Measurements from ENCODE around the gene NCR3LG1. TPM values are rescaled to one million over a fixed set of nuclear protein-coding genes. Genes with fewer than 3 reads are reported as not detected.

The NCR3LG1 gene
- total RNA-seq, 1 experiment from 2014 or later: 1.4 TPM

GRCh38 chr11:17379383-17380180 lies 28.0 kb downstream of the NCR3LG1 start:
- Histone ChIP-seq H3K4ac (ENCODE audit: low read depth, low read length) (no peak overlapping the region), H3K4me1 (ENCODE audit: insufficient read depth, low read length) (no peaks in the 10 kb centered on the region), H3K56ac (ENCODE audit: insufficient read length, low read depth, low read length) (no peak overlapping the region), H2BK12ac (ENCODE audit: insufficient read length, low read depth, low read length) (no peak overlapping the region), H3K27me3 (ENCODE audit: insufficient read depth, low read length) (no peaks in the 10 kb centered on the region), H4K8ac (replicated peaks; ENCODE audit: insufficient read length, low read depth, low read length) (no peak overlapping the region), H2AFZ (ENCODE audit: low read length) (no peak overlapping the region), H3K79me2 (ENCODE audit: insufficient read depth, low read length) (no peaks in the 10 kb centered on the region), H2BK120ac (ENCODE audit: low read depth, low read length, poor library complexity, severe bottlenecking) (no peak overlapping the region), H3K4me2 (ENCODE audit: insufficient read depth, insufficient read length, low read length) (no peak overlapping the region), H4K5ac (ENCODE audit: insufficient read length, low read depth, low read length) (no peak overlapping the region), H2BK15ac (ENCODE audit: low read depth, low read length) (no peak overlapping the region), H4K20me1 (ENCODE audit: control insufficient read depth, insufficient read depth, insufficient read length) (no peaks in the 10 kb centered on the region), H4K91ac (ENCODE audit: insufficient read length, low read depth, low read length) (no peak overlapping the region), H2BK20ac (ENCODE audit: low read depth, low read length, poor library complexity, severe bottlenecking) (no peak overlapping the region), H2AK5ac (ENCODE audit: insufficient read length, low read length) (no peak overlapping the region), H3K14ac (ENCODE audit: insufficient read depth, low read length) (no peak overlapping the region), H3K79me1 (ENCODE audit: insufficient read depth, low read depth, low read length, poor library complexity, severe bottlenecking) (no peaks in the 10 kb centered on the region), H3K18ac (ENCODE audit: insufficient read length, low read depth, low read length) (no peak overlapping the region), H3K23me2 (ENCODE audit: insufficient read length, low read depth, low read length, poor library complexity, severe bottlenecking) (no peaks in the 10 kb centered on the region), H2BK5ac (ENCODE audit: insufficient read length, low read length) (no peak overlapping the region), H3K9me3 (ENCODE audit: control insufficient read depth, low read depth, low read length) (peaks cover 19% of the 10 kb centered on the region), H3T11ph (ENCODE audit: low read length) (no peak overlapping the region), H3K23ac (ENCODE audit: insufficient read length, low read depth, low read length) (no peak overlapping the region), H3K9ac (ENCODE audit: extremely low read depth, insufficient read length, low read length) (no peak overlapping the region), H3K27ac (ENCODE audit: insufficient read length, low read depth, low read length) (no peak overlapping the region)
- H3K36me3 Mint-ChIP-seq (ENCODE audit: insufficient read depth in 1 of 3, low read depth in 3 of 3): peaks cover 4 to 13% (median 8%) of the 10 kb centered on the region in 3 experiments
- TF ChIP-seq CTCF (conservative IDR thresholded peaks at IDR 0.05): no peak
- no CpG with 5 or more reads among the region's 7 CpGs for WGBS (ENCODE audit: extremely low coverage, insufficient read length, low lambda C conversion rate)
- no peak for DNase-seq
- no peak overlapping the region for H3K4me3 Mint-ChIP-seq
- peaks cover 4% of the 10 kb centered on the region; the same call in 1 of the 2 replicates for H3K27me3 Mint-ChIP-seq (ENCODE audit: low read depth)
- peaks cover 13 to 20% of the 10 kb centered on the region in 2 experiments; a peak in 4 of 5 replicates for H3K9me3 Mint-ChIP-seq
- peaks cover 3 to 5% of the 10 kb centered on the region in 2 experiments; a peak in 3 of 4 replicates for H3K4me1 Mint-ChIP-seq
- H3K27ac Mint-ChIP-seq: no peak overlapping the region
